ENCODE results near the gene HTRA3.

HTRA3 gene

GRCh38 chr4:8286719-8287342, 17.3 kb downstream of the HTRA3 start:
- no peak for TF ChIP-seq CTCF (IDR thresholded peaks at IDR 0.05; ENCODE audit: borderline replicate concordance, insufficient read depth, low read depth, low read length)
- H3K4me3 ChIP-seq (ENCODE audit: low read depth, low read length) = no peak overlapping the region

- TF ChIP-seq CTCF (IDR thresholded peaks at IDR 0.05; ENCODE audit: borderline replicate concordance, insufficient read depth, low read depth, low read length) = no peak
- no peak overlapping the region for H3K4me3 ChIP-seq (ENCODE audit: low read depth, low read length)
Observed at GRCh38 chr4:8287343-8288280, 18.1 kb downstream of the HTRA3 start.

GRCh38 chr4:8289151-8289750, 19.7 kb downstream of the HTRA3 start:
- TF ChIP-seq CTCF (IDR thresholded peaks at IDR 0.05; ENCODE audit: borderline replicate concordance, insufficient read depth, low read depth, low read length) = no peak

GRCh38 chr4:8289956-8290700, 20.6 kb downstream of the HTRA3 start:
- TF ChIP-seq CTCF (IDR thresholded peaks at IDR 0.05; ENCODE audit: borderline replicate concordance, insufficient read depth, low read depth, low read length) = no peak
- H3K4me3 ChIP-seq (ENCODE audit: low read depth, low read length) = no peak overlapping the region

More at GRCh38 chr4:8289151-8289750, 19.7 kb downstream of the HTRA3 start:
- no peak overlapping the region for H3K4me3 ChIP-seq (ENCODE audit: low read depth, low read length)

GRCh38 chr4:8290701-8290970, 21.1 kb downstream of the HTRA3 start:
- no peak overlapping the region for H3K4me3 ChIP-seq (ENCODE audit: low read depth, low read length)
- TF ChIP-seq CTCF (IDR thresholded peaks at IDR 0.05; ENCODE audit: borderline replicate concordance, insufficient read depth, low read depth, low read length) = no peak

- no peak for TF ChIP-seq CTCF (IDR thresholded peaks at IDR 0.05; ENCODE audit: borderline replicate concordance, insufficient read depth, low read depth, low read length)
- no peak overlapping the region for H3K4me3 ChIP-seq (ENCODE audit: low read depth, low read length)
Observed at GRCh38 chr4:8291036-8291682, 21.6 kb downstream of the HTRA3 start.
